ENCODE measurements around the gene RPP21.

RPP21 gene

DNA sequence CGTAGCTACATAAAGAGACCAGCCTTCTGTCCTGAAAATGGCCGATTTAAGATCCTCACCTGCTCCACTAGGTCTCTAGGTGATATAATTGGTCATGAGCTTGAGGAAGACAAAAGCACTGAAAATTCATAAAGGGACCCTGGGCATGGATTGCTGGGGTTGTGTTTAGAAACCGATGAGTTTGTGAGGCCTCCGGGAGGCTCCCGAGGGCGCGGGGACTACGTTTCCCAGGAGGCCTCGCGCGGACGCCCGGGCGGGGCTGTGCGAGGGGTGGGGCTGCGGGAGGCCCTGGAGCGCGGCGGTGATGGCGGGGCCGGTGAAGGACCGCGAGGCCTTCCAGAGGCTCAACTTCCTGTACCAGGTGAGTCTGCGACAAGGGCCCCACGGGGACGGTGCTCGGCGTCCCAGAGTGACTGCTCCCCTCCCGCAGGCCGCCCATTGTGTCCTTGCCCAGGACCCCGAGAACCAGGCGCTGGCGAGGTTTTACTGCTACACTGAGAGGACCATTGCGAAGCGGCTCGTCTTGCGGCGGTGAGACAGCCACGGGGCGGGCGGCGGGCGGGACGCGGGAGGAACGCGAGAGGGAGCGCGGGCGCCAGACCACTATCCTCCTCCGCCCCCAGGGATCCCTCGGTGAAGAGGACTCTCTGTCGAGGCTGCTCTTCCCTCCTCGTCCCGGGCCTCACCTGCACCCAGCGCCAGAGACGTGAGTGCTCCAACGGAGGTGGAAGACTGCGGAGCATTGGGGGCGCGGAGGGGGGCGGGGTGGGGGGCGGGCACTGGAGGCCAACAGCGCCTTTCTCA lies at the start of gene RPP21:
Gene RPP21, plus strand, starts transcription at position 289 of the 804 bp plus-strand sequence. Its CDS starts 16 bp downstream, at position 305.
- DNase-seq = peak; percentile 79

GRCh38 chr6:30295837-30296236 lies 49.1 kb upstream of the RPP21 start:
- no peak for DNase-seq

DNA sequence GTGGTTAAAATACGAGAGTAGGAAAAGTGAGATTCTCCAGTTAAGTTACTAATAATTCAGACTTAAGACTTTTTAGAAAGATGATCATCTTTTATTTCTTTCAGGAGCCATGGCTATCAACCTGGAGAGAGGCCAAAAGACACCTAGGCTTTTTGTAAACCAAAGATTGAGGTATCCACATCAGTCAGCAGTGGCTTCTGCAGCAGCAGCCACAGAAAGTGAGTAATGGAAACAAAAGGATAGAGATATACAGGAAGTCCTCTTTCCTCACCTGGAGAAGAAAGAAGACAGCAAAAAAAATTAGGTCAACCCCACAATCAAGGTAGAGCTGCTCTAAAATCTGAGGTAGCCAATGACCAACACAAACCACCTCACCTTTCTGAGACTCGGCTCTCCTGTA lies 41.0 kb upstream of the RPP21 start:
- DNase-seq = no peak

DNA sequence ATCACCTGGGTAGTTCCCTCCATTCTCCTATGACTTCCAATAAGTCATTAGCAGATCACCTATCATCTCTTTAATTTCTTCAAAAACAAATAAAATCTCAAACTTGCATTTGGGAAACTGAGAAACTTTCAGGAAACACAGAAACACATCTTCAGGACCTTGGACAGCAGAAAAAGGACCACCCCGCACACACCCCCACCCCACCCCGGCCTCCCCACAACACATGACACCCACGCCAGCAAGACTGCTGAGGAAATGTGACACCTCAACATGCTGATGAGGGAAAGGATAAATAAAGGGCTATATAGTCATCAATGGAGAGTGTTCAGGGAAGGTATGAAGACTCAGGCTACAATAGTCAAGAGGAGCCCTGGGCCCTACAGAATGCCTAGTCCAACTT lies 33.9 kb upstream of the RPP21 start:
- DNase-seq = no peak

- DNase-seq = no peak
Measured at GRCh38 chr6:30311671-30312070, 33.3 kb upstream of the RPP21 start.

DNA sequence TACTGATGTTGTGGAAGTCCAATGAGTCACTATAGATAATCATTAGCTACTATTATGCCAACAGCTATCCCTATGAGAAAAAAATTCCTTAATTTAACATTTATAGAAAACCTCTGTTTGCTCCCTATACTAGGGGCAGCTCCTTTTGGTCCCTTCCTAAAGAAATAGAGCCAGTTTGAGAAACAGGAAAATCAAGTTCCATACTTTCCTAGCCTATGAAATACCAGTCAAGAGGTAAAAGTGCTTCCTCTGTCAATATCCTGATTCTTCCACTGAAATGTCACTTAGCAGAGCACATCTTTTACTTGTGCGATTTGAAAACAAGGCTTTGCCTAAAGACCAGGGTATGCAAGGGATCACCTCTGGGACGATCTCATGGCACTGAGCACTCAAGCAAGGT lies 32.7 kb upstream of the RPP21 start:
- DNase-seq = no peak

- no peak for DNase-seq
Measured at GRCh38 chr6:30312676-30313321, 32.2 kb upstream of the RPP21 start.

DNA sequence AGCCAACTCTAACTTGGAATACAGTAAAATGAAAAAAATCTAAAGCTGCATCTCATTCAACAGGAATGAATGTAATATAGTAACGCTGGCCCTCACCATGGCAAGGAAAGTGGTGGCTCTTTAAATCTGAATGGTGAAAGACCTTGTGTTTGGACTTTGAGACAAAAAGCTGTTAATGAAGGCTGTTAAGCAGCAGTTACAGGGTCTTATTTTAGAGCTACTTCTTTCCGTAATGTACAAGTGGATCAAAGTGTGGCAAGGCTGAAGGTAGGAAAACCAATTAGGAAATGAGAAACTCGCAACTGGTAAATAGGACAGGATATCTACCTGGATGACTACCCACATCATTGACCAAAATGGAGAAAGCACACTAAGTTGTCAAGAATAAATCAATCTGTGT lies 29.8 kb upstream of the RPP21 start:
- DNase-seq = no peak

GRCh38 chr6:30317913-30318589 lies 26.9 kb upstream of the RPP21 start:
- no peak for DNase-seq

- DNase-seq = no peak
Measured at GRCh38 chr6:30319146-30319835, 25.7 kb upstream of the RPP21 start.

- no peak for DNase-seq
Measured at GRCh38 chr6:30321692-30322388, 23.1 kb upstream of the RPP21 start.

DNA sequence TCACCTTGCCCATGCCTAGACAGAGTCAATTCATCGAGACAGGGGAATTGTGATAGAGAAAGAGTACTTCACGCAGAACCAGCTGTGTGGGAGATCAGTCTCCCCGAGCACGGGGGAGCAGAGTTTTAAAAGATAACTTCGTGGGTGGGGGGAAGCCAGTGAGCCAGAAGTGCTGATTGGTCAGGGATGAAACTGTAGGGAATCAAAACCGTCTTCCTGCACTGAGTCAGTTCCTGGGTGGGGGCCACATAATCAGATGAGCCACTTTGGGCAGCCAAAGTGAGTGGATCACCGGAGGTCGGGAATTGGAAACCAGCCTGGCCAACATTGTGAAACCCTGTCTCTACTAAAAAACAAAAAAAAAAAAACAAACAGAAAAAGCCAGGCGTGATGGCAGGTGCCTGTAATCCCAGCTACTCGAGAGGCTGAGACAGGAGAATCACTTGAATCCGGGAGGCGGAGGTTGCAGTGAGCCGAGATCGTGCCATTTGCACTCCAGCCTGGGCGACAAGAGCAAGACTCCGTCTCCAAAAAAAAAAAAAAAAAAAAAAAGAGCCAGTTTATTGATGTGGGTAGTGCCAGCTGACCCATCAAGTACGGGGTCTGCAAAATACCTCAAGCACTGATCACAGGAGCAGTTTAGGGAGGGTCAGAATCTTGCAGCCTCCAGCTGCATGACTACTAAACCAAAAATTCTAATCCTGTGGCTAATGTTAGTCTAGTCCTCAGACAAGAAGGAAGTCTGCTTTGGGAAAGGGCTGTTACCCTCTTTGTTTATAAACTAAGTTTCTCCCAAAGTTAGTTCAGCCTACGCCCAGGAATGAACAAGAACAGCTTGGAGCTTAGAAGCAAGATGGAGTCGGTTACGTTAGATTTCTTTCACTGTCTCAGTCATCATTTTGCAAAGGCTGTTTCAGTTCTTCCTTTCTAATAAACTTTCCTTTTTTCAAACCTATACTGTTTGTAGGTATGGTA lies 22.1 kb upstream of the RPP21 start:
- DNase-seq = no peak

DNA sequence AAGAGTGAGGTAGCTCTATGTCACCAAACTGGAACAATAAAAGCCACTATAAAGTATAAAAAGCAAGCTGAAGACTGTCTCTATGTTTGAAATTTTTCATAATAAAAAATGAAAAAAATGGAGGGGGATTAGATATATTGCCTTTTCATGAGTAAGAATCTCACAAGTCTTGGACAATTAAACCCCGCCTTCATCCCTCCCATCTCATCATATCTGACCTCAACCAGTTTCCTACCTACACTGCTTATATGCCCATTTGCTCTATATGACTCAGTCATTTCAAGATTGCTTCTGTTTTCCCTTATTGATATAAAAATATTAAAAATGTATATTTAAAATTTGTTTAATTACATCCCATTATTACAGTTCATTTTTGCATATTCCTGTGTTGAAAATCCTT lies 21.1 kb upstream of the RPP21 start:
- no peak for DNase-seq

DNA sequence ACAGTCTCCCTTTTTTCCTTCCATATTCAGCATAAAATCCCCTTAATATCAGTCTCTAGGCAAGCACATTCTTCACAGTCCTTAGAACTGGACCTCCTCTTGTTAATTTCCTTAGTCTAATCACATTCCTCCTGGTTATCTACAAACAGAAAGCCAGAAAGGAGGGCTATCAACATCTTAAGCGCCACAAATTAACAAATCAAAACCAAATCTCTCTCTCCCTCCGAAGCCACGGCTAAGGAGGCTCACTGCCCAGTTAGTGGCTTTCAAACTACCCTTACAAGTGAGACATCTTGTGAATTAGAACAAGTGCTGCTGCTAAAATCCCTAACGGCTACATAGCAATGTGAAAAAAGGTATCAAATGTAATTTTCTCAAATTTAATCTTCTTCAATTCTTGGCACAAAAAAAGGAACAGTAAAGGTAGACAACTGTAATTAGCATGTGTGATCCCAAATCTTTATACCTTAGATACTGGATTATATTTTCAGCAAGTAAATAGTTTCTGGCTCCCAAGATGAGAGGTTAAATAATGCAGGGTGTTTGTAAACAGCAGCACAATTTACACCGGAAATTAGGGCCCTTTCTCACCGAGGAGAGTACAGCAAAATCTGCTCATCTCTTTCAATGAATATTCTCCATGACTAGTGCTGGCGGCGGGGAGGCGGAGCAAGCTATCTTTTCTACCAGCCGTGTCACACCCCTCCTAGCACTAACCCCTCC lies 19.6 kb upstream of the RPP21 start:
- no peak for DNase-seq

DNA sequence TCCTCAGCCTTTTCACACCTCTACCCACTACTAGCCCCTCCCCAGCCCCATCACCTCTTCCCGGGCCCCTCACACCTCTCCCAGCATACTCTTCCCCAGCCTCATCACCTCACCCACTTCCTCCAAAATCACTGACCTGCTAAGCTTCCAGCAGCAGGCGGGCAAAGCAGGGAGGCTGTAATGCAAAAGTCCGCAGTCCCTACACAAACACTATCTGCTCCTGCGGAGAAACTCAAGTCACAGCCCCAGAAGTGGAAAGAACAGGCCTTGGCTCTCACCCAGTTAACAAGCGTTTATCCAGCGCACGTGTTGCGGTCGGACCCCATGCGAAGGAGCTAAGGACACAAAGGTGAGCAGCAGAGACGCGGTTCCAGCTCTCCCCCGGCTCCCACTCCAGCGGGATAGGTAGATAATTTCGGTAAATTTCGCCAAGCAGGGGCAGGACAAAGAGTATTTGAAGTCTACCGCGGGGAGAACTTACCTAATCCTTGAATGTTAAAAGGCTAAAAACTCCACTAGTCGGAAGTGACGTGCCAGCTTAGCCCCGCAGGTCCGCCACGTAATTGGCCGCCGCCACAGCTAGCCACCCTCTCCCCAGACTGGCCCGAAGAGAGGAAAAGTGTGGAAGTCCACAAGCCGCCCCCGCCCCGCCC lies 19.0 kb upstream of the RPP21 start:
- peak; percentile 80 for DNase-seq

DNA sequence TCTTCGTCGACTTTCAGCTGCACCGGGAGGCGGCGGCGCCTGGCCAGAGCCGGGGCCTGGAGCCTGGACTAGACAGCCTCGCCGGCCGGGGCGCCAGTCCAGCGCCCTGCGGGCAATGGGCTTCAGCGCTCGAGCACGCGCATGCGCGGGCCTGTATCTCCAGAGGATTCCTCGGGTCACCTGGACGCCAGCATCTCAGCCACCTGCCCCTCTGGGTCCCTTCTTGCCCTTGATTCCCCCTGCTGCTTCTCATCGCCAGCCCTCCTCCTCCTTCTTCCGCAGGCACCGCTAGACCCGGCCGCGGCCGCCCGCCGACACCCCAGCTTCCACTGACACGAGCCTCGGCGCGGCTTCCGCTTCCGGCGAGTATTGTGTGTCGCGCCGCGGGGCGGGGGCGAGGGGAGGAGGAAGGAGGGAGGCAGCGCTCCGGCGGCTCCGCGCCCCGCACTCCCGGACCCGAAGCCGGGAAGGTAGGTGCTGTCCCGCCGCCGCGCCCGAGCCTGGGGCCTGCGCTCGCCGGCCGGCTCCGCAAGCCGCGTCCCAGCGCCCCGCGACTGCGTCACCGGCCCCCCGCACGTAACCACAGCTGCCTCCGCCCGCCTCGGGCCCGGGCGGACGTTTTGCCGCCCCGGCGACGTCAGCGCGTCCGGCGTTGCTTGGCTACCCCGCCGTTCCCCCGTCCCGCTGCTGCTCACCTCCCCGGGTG lies 18.3 kb upstream of the RPP21 start, which contains the start of gene TRIM39:
Gene TRIM39, plus strand, starts transcription at position 402 of the 706 bp plus-strand sequence. CDS start 2,391 bp downstream, outside the sequence.
- DNase-seq = peak; percentile 85

- DNase-seq = no peak
Measured at GRCh38 chr6:30327232-30327746, 17.7 kb upstream of the RPP21 start.

- no peak for DNase-seq
Measured at GRCh38 chr6:30328397-30328796, 16.6 kb upstream of the RPP21 start.

DNA sequence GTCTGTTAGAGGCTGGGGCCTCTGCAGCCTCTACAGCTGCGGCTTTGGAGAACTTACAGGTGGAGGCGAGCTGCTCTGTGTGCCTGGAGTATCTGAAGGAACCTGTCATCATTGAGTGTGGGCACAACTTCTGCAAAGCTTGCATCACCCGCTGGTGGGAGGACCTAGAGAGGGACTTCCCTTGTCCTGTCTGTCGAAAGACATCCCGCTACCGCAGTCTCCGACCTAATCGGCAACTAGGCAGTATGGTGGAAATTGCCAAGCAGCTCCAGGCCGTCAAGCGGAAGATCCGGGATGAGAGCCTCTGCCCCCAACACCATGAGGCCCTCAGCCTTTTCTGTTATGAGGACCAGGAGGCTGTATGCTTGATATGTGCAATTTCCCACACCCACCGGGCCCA lies 15.6 kb upstream of the RPP21 start:
- DNase-seq = no peak

Measured in NCI-H2171 treated with DMSO at 0.1 percent for 48 hours (cell line).